Activated gamma-delta T cell treated with anti-CD3 and anti-CD28 coated beads, Interleukin-2, amount 50 U/mL, for 16 hours (primary cell): ENCODE results near the gene NPBWR2.

Experiments used
- DNase-seq: peaks from one replicate; pipeline ENCODE4 v3.0.0-alpha.2; 2020; ENCODE audit warnings: low read depth

NPBWR2 gene

DNA sequence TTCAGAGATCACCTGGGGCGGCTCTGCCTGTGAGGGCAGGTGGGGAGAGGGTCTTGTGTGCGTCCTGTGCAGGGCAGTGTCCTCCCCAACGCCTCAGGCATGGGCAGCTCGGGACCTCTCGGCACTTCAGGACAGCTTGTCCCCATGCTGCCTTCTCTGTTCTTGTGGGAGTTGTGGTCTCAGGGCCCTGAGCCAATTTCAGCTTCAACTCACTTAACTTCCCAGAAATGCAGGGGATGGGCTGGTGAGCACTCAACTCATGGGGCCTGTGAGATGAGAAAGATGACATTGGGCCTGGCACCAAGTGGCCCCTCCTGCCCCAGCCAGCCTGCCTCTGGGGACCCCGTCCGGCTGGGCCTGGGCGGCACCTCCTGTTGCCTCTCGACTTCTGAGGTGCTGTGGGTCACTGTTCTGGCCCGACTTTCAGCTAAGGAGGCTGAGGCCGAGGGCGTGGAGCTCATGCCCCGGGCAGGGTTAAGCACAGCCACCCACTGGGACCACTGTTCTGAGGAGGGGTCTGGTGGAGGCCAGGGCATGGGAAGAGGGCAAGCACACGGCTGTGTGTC lies 34.8 kb downstream of the NPBWR2 start:
- DNase-seq = no peak

DNA sequence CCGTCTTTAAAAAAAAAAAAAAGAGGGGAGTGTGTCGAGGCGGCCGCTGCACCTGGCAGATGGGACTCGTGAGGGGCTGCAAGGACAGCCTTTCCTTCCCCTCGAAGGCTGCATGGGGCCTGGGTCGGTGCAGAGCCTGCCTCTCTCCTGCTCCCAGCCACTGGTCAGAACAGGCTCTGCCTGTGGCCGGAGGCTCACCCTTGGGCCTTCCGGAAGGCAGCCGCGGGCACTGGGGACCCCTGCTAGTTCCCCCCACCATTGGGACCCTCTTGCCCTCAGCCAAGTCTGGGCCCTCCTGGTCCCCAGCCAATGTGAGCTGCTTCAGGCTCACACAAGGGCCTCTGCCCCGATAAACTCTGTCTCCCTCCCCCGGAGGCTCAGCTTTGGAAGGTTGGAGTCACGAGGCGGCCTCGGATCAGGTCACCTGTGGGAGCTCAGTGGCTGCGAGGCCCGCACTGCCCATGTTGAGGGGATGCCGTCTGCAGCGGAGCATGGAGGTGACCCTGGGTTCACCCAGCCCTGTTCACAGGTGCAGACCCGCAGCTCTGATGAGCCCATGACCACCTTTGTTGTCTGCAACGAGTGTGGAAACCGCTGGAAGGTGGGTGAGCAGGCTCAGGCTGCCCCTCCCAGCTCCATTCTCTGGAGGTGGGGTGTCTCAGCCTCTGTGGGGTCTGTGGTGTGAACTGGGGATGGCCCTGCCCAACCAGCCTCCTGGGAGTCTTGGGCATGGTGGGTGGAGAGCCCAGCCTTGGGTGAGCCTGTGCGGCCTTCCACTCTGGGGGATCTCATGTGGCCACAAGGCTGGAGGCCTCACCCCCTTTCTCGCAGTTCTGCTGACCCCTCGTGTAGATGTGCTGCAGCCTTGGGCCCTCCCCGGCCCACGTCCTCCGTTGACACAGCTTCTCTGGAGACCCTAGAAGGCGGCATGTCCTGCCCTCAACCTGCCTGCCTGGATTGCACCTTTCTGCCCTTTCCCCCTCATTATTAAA lies 35.7 kb downstream of the NPBWR2 start:
- no peak for DNase-seq

DNA sequence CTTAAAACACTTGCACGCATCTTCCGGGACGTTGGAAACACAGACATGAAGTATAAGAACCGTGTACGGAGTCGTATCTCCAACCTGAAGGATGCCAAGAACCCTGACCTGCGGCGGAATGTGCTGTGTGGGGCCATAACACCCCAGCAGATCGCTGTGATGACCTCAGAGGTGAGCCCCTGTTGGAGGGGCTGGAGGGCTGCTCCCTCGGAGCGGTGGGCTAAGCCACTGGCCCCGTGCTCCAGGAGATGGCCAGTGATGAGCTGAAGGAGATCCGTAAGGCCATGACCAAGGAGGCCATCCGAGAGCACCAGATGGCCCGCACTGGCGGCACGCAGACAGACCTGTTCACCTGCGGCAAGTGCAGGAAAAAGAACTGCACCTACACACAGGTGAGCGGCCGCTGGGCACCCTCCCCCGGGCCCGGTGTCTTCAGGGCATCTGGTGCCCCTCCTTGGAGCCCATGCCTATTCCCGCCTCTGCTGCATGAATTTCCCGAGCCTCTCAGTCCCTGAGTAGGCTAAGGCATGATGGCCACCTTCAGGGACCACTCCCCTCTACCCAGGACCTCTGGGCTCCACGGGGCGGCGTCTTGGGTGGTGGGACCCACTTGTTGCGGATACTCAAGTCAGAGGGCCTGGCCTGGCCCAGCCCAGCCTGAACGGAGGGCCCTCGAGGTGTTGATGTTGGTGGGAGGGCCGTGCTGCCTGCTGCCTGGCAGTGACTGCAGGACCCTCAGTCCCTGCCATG lies 36.9 kb downstream of the NPBWR2 start:
- DNase-seq = no peak

DNA sequence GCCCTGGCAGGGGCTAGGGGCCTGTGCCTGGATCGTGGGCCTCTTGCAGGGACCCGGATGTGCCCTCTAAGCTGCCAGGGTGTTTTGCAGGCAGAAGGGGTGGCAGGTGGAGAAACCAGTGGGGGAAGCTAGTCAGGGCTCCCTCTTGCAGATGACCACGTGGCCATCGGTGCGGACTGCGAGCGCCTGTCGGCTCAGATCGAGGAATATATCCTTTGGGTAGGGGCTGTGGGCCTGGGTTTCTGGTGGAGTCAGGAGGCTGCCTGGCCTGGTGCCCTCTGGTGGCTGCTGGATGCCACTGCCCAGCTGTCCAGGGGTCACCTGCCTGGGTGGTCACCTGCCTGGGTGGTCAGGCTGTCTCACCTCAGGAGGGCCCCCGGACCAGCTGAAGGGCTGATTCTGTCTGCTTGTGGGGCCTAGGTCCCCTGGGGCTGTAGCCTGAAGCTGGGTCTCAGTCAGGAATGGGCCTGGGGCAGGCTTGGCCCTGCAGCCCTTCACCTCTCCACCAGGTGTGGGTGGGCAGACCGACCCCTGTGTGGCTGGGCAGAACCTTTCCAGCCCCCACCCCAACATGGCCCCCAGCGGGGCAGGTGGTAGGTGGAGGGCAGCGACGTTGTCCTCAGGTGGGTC lies 37.6 kb downstream of the NPBWR2 start:
- DNase-seq = no peak

DNA sequence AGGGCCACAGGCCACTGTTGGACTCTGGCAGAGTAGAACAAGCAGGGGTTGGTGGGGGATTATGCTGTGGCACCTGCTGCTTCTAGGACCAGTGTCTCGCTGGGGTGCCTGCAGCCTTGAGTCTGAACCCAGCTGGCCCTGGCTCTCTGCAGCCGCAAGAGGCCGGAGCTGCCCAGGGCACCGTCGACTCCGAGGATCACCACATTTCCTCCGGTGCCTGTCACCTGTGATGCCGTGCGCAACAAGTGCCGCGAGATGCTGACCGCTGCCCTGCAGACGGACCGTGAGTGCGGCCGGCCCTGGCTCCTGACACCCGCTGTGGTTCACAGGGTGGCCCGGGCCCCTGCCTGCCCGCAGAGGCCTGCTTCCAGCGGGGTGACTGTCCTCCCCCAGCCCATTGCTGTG lies 38.2 kb downstream of the NPBWR2 start:
- no peak for DNase-seq

DNA sequence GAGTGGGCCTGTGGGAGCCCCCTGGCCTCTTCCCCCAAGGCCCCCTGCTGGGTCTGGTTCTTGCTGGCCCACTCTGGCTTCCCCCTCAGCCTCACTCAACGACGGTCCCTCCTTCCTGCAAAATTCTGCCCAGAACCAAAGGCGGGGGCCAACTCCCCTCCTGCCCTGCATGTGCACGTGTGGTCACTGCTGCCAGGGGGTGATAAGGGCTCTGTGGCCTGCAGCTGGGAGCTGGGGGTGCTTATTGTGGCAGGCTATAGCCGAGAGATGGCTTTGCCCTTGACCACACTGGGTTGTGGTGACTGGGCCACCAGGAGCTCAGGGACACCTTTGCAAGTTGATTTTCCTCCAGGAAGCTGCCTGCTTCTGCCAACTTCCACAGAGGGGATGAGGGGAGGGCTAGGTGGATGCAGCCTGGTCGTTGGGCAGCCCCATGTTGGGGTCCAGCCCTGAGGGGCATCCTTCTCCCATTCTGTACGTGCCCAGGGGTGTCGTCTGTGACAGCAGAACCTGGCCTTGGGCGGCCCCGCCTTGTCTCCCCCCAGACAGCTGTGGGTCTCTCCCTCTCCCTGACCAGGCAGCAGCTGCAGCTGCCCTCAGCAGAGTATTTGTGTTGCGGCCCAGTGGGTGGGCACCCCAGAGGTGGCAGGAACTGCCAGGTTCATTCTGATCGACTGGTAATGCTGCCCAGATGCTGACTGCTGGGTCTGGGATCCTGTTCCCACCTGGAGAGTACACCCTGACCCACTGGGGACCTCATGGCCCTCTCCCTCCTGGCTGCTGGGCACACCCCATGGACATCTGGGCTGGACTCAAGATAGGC lies 38.8 kb downstream of the NPBWR2 start:
- no peak for DNase-seq

DNA sequence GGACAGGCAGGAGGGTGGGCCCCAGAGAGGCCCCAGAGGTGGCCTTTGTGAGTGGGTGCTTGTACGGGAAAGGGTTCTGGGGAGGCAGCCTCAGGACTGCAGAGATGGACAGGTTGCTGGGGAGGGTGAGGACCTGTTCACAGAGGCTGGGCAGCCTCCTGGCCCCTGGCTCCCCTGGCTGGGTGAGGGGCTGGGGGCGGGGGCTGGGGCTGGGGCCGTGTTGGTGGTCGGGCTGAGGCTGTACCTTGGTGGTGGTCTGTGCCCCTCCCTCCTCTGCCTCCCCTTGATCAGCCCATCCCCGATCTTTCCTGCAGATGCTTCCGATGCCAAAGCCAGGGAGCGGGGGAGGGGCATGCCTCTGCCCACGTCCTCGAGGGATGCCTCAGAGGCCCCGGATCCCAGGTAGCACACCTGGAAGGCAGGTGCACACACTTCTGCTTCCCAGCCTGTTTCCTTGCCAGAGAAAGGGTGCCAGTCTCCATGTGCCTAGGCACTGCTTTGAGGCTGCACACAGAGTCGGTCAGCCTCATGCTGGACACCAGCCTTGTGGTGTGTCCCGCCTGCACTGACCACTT lies 39.5 kb downstream of the NPBWR2 start:
- DNase-seq = no peak

DNA sequence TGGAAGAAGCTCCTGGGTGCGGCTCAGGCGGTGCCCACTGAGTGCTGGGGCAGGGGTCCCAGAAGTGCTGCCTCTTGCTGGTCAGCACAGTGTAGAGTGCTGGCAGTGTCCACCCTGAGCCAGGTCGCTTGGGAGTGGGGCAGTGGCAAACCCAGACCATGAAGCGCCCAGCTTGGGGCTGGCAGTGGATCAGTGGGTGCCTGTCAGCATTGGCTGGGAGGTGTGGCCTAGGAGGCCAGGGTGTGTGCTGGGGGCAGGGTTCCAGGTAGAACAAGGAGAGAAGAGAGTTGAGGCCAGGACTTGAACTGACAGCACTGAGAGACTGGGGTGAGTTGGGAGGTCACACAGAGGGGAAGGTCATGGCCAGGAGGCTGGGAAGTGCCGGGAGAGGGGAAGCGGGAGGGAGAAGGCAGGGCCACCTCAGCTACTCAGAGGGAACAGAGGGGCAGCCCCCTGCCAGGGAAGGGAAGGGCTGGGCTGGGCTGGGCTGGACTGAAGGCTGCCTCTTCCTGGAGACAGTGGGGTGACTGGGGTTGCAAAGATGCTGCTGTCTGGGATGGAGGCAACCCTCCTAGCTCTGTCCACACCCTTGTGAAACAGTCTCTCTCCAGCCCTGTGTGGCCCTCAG lies 40.2 kb downstream of the NPBWR2 start:
- no peak for DNase-seq

DNA sequence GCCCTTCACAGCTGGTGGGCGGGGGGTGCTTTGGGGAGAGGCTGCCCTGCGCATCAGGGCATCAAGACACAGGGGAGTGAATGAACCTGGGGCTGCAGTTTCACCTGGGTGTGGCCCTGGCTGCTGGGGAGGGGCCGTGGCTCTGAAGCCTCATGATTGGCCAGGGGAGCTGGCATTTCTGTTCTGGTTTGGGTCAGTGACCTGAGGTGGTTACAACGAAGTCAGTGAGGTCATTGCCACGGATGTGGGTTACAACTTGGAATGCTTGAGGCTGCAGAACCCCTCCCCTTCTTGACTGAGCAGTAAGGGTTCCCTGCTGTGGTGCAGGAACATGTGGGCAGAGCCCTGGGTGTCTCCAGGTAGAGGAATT lies 41.4 kb downstream of the NPBWR2 start:
- DNase-seq = peak; percentile 28

DNA sequence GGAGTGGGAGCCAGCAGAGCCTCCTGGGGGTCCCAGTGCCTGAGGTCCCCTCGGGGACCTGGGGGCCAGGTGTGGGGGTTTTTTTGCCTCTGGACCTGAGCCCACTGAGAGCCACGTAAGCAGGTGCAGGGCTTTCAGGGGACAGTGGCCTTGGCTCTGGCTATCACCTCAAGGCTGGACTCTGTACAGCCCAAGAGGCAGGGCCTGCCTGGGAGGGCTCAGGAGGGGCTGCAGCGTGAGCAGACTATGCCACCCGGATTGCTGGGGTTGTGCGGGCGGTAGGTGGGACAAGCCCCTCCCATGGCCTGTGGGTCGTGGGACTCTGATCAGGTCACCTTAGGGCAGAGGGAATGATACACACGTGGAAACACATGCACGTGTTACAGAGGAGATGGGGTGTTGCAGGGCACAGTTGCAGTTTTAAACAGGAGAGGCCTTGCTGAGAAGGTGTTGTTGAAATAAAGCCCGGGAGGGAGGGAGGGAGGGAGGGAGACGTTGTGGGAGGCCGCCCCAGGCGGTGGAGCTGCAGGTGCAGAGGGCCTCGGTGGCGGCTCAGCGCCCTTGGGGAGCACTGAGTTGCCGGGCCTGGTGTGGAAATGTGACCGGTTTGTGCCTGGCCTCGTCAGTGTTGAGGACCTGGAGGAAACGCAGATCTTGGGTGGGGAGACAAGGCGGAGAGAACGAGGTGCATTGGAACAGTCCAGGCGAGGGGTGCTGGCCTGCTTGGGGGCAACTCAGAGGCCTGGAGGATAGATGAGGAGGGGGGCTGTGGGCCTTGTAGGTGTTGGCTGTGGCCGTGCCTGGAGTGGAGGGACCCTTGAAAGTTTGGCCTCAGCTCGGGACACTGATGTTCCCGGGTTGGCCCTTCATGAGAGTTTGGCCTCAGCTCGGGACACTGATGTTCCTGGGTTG lies 42.0 kb downstream of the NPBWR2 start:
- DNase-seq = no peak

DNA sequence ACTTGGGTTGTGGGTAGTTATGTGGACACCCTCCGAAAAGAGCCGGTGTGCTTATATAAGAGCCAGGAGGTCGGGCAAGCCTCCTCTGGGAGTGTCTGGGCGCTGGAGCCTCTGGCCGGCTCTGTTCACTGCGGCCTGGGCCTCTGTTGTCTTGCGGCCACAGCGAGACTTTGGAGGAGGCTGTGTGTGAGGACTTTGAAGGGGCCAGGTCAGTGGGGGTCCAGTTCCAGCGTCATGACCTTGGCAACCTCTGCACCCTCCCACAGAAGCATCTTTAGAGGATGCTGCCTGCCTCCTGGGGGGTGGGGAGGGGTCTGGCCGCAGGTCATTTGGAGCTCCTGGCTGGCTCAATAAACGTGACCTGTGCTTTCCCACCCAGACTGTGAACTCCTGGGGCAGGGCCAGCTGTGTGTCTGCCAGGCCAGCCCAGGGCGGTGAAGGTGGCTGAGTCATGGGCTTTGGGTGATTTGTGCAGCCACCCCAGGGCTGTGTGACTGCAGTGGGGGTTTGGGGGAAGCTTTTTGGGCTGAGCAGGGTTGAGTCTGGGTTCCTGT lies 43.1 kb downstream of the NPBWR2 start:
- DNase-seq = no peak

DNA sequence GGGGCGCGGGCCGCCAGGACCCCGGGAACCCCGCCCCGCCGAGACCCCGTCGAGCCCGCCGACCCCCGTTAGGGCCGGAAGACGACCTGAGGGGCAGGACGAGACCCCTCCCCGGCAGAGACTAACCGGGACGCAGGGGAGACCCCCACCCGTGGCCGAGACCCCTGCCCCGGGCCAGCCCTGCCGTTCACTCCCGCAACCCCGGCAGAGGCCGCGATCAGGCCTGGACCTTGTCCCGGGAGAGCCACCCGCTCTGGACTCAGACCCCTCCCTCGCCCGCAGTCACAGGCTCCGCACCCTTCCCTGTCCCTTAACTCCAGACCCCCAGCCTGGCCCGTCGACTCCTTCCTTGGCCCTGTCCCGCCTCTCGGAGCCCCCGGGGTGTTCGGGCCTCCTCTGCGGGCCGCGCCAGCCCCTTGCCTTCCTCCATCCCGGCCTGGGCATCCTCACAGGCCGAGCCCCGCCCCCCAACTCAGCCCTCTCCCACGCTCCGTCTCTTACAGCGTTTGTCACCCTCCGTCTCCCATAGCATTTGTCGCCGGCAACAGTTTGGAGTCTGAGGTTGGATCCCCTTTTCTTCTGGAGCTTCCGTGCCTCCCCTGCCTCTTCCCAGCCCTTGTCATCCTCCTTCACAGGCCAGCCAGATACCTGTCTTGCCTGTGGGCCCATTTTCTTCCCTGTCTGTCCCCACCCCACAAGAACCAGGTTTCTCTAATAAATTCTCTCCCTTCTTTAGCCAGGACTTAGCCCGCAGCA lies 43.8 kb downstream of the NPBWR2 start:
- DNase-seq = no peak

DNA sequence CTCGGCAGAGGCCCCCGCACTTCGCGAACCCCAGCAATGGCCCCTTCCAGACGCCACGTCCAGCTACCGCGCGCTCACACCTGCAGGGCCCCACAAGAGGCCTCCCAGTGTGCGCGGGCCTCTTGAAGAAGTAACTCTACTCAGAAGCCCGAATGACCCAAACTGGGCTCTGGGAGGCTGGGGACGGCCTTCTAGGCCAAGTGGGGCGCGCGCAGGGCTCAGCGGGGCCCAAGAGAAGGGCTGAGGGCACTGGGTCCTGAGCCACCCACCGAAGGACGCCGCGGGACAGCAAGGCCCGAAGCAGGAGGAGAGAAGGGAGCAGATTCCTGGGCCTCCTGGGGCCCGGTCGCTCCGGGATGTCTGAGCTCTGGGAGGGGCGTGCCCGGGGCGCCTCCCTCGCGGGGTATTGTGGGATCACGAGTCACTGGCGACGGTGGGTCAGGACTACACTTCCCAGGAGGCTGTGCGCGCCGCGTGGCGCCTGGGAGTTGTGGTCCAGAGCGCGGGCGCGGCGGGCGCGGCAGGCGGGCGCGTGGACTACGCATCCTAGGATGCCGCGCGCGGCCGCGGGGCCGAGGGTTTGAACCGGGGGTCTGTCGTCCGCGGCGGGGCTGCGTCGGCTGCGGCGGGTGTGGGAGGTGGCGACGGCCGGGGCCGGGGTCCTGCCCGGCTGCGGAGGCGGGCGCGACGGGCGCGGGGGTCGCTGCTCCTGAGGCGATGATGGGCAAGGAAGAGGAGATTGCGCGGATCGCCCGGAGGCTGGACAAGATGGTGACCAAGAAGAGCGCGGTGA lies 44.6 kb downstream of the NPBWR2 start, which contains the start of gene TCEA2:
TSS of gene TCEA2 (plus strand) at position 603 of the 793 bp plus-strand sequence. CDS start at position 718, 115 bp downstream.
- peak; percentile 87 for DNase-seq

DNA sequence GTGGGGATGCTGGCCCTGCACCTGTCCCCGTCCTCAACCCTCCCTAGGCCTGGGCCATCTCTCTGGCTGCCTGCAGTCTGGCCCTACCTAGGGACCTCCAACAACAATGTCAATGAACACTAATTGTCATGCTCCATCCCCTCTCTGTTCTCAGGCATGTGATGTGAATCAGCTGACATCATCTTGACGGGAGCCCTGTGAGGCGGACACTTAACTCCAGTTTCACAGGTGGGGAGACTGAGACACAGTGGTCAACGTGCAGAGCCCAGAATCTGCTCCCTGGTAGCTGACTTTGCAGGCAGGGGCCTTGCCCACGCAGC lies 45.1 kb downstream of the NPBWR2 start:
- no peak for DNase-seq

DNA sequence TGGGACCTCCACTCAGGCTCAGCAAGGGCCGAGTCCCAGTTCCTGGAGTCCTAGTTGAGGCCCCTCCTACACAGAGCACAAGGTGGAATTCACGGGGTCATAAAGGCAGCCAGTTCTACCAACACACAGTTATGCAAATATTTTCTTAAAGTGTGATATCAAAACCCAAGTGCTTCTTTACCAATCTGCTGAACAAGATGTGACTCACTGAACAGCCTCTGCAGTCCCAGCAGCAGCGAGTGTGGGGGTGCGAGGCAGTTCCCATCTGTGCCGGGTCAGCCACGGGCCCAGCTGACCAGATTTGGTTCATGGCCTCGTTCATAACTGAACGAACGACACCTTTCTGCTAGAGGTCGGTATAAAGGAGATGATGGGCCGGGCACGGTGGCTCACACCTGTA lies 48.8 kb downstream of the NPBWR2 start:
- no peak for DNase-seq

DNA sequence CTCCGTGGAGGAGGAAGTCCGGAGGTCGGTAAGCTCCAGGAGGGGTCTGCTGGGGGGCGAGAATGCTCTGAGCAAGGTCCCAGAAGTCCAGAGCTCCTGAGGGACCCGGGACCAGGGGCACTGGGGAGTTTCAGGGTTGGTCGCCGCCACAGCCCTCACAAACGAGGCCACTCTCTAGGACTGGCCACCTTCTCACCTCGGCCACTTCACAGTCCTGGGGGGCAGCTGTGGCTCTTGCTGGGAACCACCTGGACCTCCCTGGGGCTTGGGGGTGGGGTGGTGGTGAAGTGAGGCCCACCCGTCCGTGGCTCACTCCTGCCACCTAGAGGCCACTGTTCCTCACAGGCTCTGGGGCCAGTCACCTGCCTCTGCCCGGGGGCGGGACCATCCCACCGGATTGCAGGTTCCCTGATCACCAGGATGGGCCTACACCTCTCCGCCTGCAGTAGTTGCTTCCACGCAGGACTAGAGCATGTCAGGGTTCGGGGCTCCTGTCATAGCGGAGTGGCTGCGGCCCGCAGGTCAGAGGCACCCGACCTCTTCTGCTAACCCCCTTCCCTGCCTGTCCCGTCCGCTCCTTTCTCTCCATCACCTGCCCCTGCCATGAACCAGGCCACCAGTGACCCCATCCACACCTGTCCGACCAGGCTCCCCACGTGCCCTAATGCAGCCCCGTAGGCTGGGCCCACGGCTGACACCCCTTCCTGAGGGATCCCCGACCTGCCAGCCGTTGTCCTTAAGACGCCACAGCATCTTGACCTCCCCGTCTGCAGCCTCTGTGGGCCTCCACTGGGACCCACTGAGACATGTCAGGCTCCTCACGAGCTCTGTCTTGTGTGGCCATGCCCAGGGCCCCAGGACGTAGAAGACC lies 49.5 kb downstream of the NPBWR2 start:
- DNase-seq = peak; percentile 70
